IPS DF 4.7 (cell line): ENCODE measurements around the gene PCDHA5.
"Not testable (repeated sequence)": the region's sequence is repeated elsewhere in the genome, so short reads cannot be mapped to it uniquely, and the experiment has no call there.

Experiments used
- DNase-seq: peaks from one replicate; pipeline ENCODE4 v3.0.0-alpha.2; 2013; ENCODE audit warnings: low spot score; ENCODE audit errors: extremely low read depth

The PCDHA5 gene

GRCh38 chr5:140821375-140822280 is at the start of gene PCDHA5:
Gene PCDHA5 (plus strand): TSS chr5:140821613.
- DNase-seq, result no peak

GRCh38 chr5:140780512-140780911 is 40.9 kb upstream of the PCDHA5 start:
- DNase-seq, result no peak

GRCh38 chr5:140785905-140786686 is 35.3 kb upstream of the PCDHA5 start, which contains the start of gene PCDHA1:
Gene PCDHA1 (plus strand): TSS chr5:140786140.
- DNase-seq, result no peak

GRCh38 chr5:140787422-140787821 is 34.0 kb upstream of the PCDHA5 start:
- DNase-seq, result not testable (repeated sequence)

GRCh38 chr5:140787849-140788504 is 33.4 kb upstream of the PCDHA5 start:
- DNase-seq, result not testable (repeated sequence)

GRCh38 chr5:140791089-140791488 is 30.3 kb upstream of the PCDHA5 start:
- DNase-seq, result no peak

- no peak for DNase-seq
These were observed 26.7 kb upstream of the PCDHA5 start, which contains the start of gene PCDHA2 for GRCh38 chr5:140794595-140795258. Gene PCDHA2 (plus strand): TSS chr5:140794852.

GRCh38 chr5:140795259-140795641 is 26.2 kb upstream of the PCDHA5 start:
- no peak for DNase-seq

- DNase-seq, result not testable (repeated sequence)
These were observed 25.2 kb upstream of the PCDHA5 start for GRCh38 chr5:140796072-140796717.

- no peak for DNase-seq
These were observed 24.7 kb upstream of the PCDHA5 start for GRCh38 chr5:140796718-140797095.

GRCh38 chr5:140800816-140801493 is 20.5 kb upstream of the PCDHA5 start, which contains the start of gene PCDHA3:
Gene PCDHA3 (plus strand): TSS chr5:140801057.
- DNase-seq, result no peak

GRCh38 chr5:140801494-140801841 is 19.9 kb upstream of the PCDHA5 start:
- DNase-seq, result no peak

GRCh38 chr5:140802381-140802780 is 19.0 kb upstream of the PCDHA5 start:
- not testable (repeated sequence) for DNase-seq

GRCh38 chr5:140802781-140803271 is 18.6 kb upstream of the PCDHA5 start:
- DNase-seq, result no peak

- DNase-seq, result no peak
These were observed 14.3 kb upstream of the PCDHA5 start, which contains the start of gene PCDHA4 for GRCh38 chr5:140806834-140807775. Gene PCDHA4 (plus strand): TSS chr5:140807068.

GRCh38 chr5:140808241-140808888 is 13.0 kb upstream of the PCDHA5 start:
- DNase-seq, result not testable (repeated sequence)

GRCh38 chr5:140808889-140809291 is 12.5 kb upstream of the PCDHA5 start:
- DNase-seq, result no peak

- no peak for DNase-seq
These were observed 842 bp downstream of the PCDHA5 start for GRCh38 chr5:140822281-140822629.
